ENCODE results near the gene IDUA. TPM values are rescaled to one million over a fixed set of nuclear protein-coding genes. Genes with fewer than 3 reads are reported as not detected.

Gene IDUA
- total and polyA plus RNA-seq, 2 of the 4 experiments (the other 2 are of a cell fraction) = 0.72 to 12.5 TPM

DNA sequence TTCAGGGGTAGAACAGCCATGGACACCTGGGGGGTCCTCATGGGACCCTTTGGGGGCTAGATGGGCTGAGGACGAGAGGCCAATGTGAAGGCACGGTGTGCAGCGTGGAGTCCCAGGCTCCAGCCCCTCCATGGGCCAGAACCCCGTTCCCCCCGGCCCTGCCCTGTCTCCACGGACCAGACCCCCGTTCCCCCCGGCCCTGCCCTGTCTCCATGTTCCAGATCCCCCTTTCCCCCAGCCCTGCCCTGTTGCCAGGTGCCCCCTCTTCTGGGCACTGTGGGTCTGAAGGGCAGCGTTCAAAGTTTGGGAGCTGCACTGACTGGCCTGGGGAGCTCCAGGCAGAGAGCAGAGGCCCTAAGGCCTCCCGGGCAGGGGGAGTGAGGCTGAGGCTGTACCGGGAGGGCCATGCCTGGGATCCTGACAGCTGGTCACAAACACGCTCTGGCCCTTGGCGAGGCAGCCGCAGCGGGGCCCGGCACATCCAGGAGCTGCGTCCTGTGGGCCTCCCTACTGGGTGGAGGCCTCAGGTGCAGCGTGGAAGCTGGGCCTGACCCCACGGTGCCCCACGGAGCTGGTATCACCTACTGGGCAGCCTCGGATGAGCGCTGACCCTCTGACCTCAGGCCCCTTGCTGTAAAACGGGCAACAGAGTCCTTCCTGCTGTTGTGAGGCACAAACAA is 22.4 kb upstream of the IDUA start:
- H3K79me1 ChIP-seq (ENCODE audit: low read depth in 1 of 2, low read length in 2 of 2) = no peaks in the 10 kb centered on the region
- no peak overlapping the region for H3K14ac ChIP-seq (replicated peaks; ENCODE audit: low read depth, low read length)
- H4K91ac ChIP-seq (ENCODE audit: insufficient read depth, low read depth, low read length) = no peak overlapping the region
- no peak overlapping the region for H3K27ac ChIP-seq (ENCODE audit: insufficient read depth, low read length)
- peaks cover 54% of the 10 kb centered on the region for H3K36me3 ChIP-seq (ENCODE audit: control insufficient read depth, insufficient read depth, low read length)
- WGBS, 2 experiments (ENCODE audit: extremely low coverage in 2 of 2, insufficient read length in 1 of 2) = 93% methylated on average over 11 of the region's 23 CpGs; no CpG with 5 or more reads in 1 of the 2 experiments
- H3K27me3 ChIP-seq (ENCODE audit: control insufficient read depth, insufficient read depth, low read length) = no peaks in the 10 kb centered on the region
- no peak overlapping the region for H2AK9ac ChIP-seq (replicated peaks; ENCODE audit: low read depth, low read length, poor library complexity)
- POLR2A ChIA-PET (ENCODE audit: unreplicated experiment) = no interaction called here
- H4K8ac ChIP-seq (ENCODE audit: low read depth in 2 of 2, low read length in 2 of 2) = no peak overlapping the region
- no peaks in the 10 kb centered on the region for H3K9me1 ChIP-seq (ENCODE audit: insufficient read depth, low read length)
- CTCF ChIA-PET = no interaction called here
- no peaks in the 10 kb centered on the region; the same call in none of the 2 replicates for H4K20me1 ChIP-seq (ENCODE audit: insufficient read depth, low read length)
- no peak overlapping the region for H2BK15ac ChIP-seq (ENCODE audit: low read depth, low read length)
- no peak overlapping the region for H3K23ac ChIP-seq (ENCODE audit: low read depth, low read length)
- intact Hi-C loops (cut with micrococcal nuclease) (no loop called here), dilution Hi-C loops (cut with HindIII; ENCODE audit: low sequenced_read_pairs, unreplicated experiment) (no loop called here), in situ Hi-C loops (cut with MboI; ENCODE audit: low sequenced_read_pairs) (no loop called here)
- H3K4me2 ChIP-seq (ENCODE audit: low read depth, low read length) = no peak overlapping the region
- TF ChIP-seq RFX5 (IDR thresholded peaks at IDR 0.05; ENCODE audit: low read depth, low read length) (no peak), SMC3 (IDR thresholded peaks at IDR 0.05; ENCODE audit: low read depth, low read length) (no peak), BHLHE40 (IDR thresholded peaks at IDR 0.05; ENCODE audit: low read depth, low read length) (no peak), POLR2A (IDR thresholded peaks at IDR 0.05; ENCODE audit: low read depth, low read length) (no peak), MAZ (IDR thresholded peaks at IDR 0.05; ENCODE audit: borderline replicate concordance, low read depth, low read length) (no peak)
- TF ChIP-seq, protein P1, sequence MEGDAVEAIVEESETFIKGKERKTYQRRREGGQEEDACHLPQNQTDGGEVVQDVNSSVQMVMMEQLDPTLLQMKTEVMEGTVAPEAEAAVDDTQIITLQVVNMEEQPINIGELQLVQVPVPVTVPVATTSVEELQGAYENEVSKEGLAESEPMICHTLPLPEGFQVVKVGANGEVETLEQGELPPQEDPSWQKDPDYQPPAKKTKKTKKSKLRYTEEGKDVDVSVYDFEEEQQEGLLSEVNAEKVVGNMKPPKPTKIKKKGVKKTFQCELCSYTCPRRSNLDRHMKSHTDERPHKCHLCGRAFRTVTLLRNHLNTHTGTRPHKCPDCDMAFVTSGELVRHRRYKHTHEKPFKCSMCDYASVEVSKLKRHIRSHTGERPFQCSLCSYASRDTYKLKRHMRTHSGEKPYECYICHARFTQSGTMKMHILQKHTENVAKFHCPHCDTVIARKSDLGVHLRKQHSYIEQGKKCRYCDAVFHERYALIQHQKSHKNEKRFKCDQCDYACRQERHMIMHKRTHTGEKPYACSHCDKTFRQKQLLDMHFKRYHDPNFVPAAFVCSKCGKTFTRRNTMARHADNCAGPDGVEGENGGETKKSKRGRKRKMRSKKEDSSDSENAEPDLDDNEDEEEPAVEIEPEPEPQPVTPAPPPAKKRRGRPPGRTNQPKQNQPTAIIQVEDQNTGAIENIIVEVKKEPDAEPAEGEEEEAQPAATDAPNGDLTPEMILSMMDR (conservative IDR thresholded peaks at IDR 0.05; ENCODE audit: low read depth, low read length) = no peak
- TF ChIP-seq, protein P2, sequence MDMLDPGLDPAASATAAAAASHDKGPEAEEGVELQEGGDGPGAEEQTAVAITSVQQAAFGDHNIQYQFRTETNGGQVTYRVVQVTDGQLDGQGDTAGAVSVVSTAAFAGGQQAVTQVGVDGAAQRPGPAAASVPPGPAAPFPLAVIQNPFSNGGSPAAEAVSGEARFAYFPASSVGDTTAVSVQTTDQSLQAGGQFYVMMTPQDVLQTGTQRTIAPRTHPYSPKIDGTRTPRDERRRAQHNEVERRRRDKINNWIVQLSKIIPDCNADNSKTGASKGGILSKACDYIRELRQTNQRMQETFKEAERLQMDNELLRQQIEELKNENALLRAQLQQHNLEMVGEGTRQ (IDR thresholded peaks at IDR 0.05; ENCODE audit: low read depth, low read length) = no peak
- H2AK5ac ChIP-seq (ENCODE audit: low read depth, low read length) = no peak overlapping the region
- no peak overlapping the region for H2AFZ ChIP-seq (replicated peaks; ENCODE audit: low read length, poor library complexity)
- H4K5ac ChIP-seq (ENCODE audit: low read depth, low read length) = no peak overlapping the region
- ATAC-seq (ENCODE audit: low read depth) (no peak), DNase-seq (no peak)
- H3K56ac ChIP-seq (ENCODE audit: extremely low read depth, insufficient read depth, low read length) = no peak overlapping the region
- no peak overlapping the region for H2BK20ac ChIP-seq (ENCODE audit: low read depth, low read length)
- no peak overlapping the region for H3K4me3 ChIP-seq (ENCODE audit: insufficient read depth, low read depth, low read length)
- H3K9me3 ChIP-seq (ENCODE audit: control insufficient read depth, insufficient read depth, low read length) = no peaks in the 10 kb centered on the region
- no peak overlapping the region for H2BK5ac ChIP-seq (ENCODE audit: low read depth, low read length, poor library complexity, severe bottlenecking)
- BruUV-seq (replicated peaks) = no TSS peak
- H3K4ac ChIP-seq (ENCODE audit: low read depth, low read length) = no peak overlapping the region
- H3K4me1 ChIP-seq (ENCODE audit: control insufficient read depth, insufficient read depth, low read length) = no peaks in the 10 kb centered on the region
- no peak overlapping the region for H3K18ac ChIP-seq (ENCODE audit: low read depth, low read length)
- H3K9ac ChIP-seq (ENCODE audit: low read depth, low read length) = no peak overlapping the region
- H2BK120ac ChIP-seq (ENCODE audit: low read depth, low read length) = no peak overlapping the region
